ENCODE data around the gene CYP4A22. TPM values are rescaled to one million over a fixed set of nuclear protein-coding genes. Genes with fewer than 3 reads are reported as not detected.
A peak's percentile ranks its signal among the peaks of the same experiment; 100 is the strongest.

CYP4A22 gene
- total and polyA plus RNA-seq, 9 of the 15 experiments (the other 6 are each of a cell fraction or from before 2014, with no cell fraction given), result 0.07 TPM; not detected in 8

- ATAC-seq (peak; percentile 2), FAIRE-seq (no peak), DNase-seq (ENCODE audit: extremely low read depth in 1 of 4, low spot score in 3 of 4) (peak in 2 of 4 experiments; percentile 32 to 72)
- ChIA-PET POLR2A (interaction anchor here (0.5 to 7.1 kb wide), 16 partner anchors 10 to 530 kb away, joined by 3 to 65 read pairs (median 4); partner anchors contain the start of genes CYP4B1 and PDZK1IP1), CTCF (ENCODE audit: low intra/inter-chr PET ratio) (interaction anchor here (0.6 to 3.8 kb wide), 6 partner anchors 82 to 288 kb away, joined by 3 to 28 read pairs (median 4); no protein-coding TSS in a partner anchor)
- no peaks in the 10 kb centered on the region for H3K9me1 ChIP-seq (ENCODE audit: control insufficient read depth, insufficient read depth, low read length)
- H3K4me2 ChIP-seq (ENCODE audit: insufficient read depth, low read length), result peak overlapping the region; percentile 86
- no peaks in the 10 kb centered on the region for H3K36me3 ChIP-seq (ENCODE audit: control insufficient read depth, insufficient read depth, low read length)
- H3K4me1 ChIP-seq (replicated peaks in 1 of 2; ENCODE audit: control insufficient read depth in 2 of 2, insufficient read depth in 2 of 2, low read length in 2 of 2), result peaks cover 46 to 62% of the 10 kb centered on the region in 2 experiments
- H3K27ac ChIP-seq (ENCODE audit: extremely low read depth, low read depth, low read length), result peak overlapping the region; percentile 91
- no peaks in the 10 kb centered on the region for H3K27me3 ChIP-seq (ENCODE audit: control insufficient read depth in 2 of 2, insufficient read depth in 2 of 2, low read length in 2 of 2)
- in situ Hi-C loops (cut with MboI) (loop anchor here (10.0 kb wide), 2 partner anchors 245 to 525 kb away; no protein-coding TSS in a partner anchor), intact Hi-C loops (cut with micrococcal nuclease) (loop anchor here (1.0 to 10.0 kb wide), 11 partner anchors 15 to 532 kb away; partner anchors contain the start of genes CMPK1 and STIL)
- no peaks in the 10 kb centered on the region for H4K20me1 ChIP-seq (replicated peaks; ENCODE audit: control insufficient read depth, insufficient read depth, low read length)
- no TSS peak for BruUV-seq (replicated peaks)
- H2AFZ ChIP-seq (ENCODE audit: low read depth, low read length), result peak overlapping the region; percentile 77
- H3K4me3 ChIP-seq, result peak overlapping the region; percentile 31
- no peaks in the 10 kb centered on the region for H3K9me3 ChIP-seq (replicated peaks; ENCODE audit: control insufficient read depth, insufficient read depth, low read depth, low read length)
- 6% methylated on average over 3 of the region's 3 CpGs for WGBS (ENCODE audit: insufficient coverage, low coverage, missing lambda C conversion rate)
- H3K79me2 ChIP-seq (ENCODE audit: control insufficient read depth, insufficient read depth, low read length), result peaks cover 8% of the 10 kb centered on the region; the same call in 2 of the 3 replicates
- peak overlapping the region; percentile 63 to 80 for H3K9ac ChIP-seq (ENCODE audit: insufficient read depth in 1 of 2, low read depth in 2 of 2, low read length in 2 of 2)
- TF ChIP-seq ZNF668 (CRISPR knock-in tag; IDR thresholded peaks at IDR 0.05) (0 out of 2 replicates have a peak, but pooled peaks have one; percentile 43), PKNOX1 (IDR thresholded peaks at IDR 0.05) (peak; percentile 72), STAT5B (CRISPR knock-in tag; IDR thresholded peaks at IDR 0.05) (no peak), SRF (CRISPR knock-in tag; IDR thresholded peaks at IDR 0.05) (no peak), MTA2 (IDR thresholded peaks at IDR 0.05; ENCODE audit: low read depth) (peak; percentile 10; the same call in 1 of the 2 replicates), KLF13 (tag; IDR thresholded peaks at IDR 0.05; ENCODE audit: borderline replicate concordance, low read depth) (no peak), MAFG (tag; conservative IDR thresholded peaks at IDR 0.05) (0 out of 2 replicates have a peak, but pooled peaks have one; percentile 26), ZKSCAN3 (CRISPR knock-in tag; IDR thresholded peaks at IDR 0.05) (no peak), TAL1 (IDR thresholded peaks at IDR 0.05) (peak; percentile 56; the same call in 1 of the 2 replicates), SMARCC2 (IDR thresholded peaks at IDR 0.05; ENCODE audit: low read depth) (no peak), CBX3 (IDR thresholded peaks at IDR 0.05; ENCODE audit: borderline replicate concordance in 1 of 2, low read length in 2 of 2) (peak in 1 of 2 experiments; percentile 60; a peak in 1 of 3 replicates), ZNF217 (CRISPR knock-in tag; IDR thresholded peaks at IDR 0.05) (no peak), MYC (IDR thresholded peaks at IDR 0.05; ENCODE audit: low read depth, low read length) (peak; percentile 39; the same call in 1 of the 2 replicates), MYC (CRISPR knock-in tag; IDR thresholded peaks at IDR 0.05; ENCODE audit: borderline replicate concordance, low read depth) (no peak), CBX5 (IDR thresholded peaks at IDR 0.05; ENCODE audit: borderline replicate concordance, low read depth) (no peak), MCM7 (IDR thresholded peaks at IDR 0.05) (no peak), STAT5A (IDR thresholded peaks at IDR 0.05; ENCODE audit: borderline replicate concordance, low read length) (peak; percentile 38; the same call in 1 of the 2 replicates), CEBPB (tag; IDR thresholded peaks at IDR 0.05) (no peak), RBM39 (optimal IDR thresholded peaks at IDR 0.05; ENCODE audit: low read depth, low read length) (peak; percentile 21), ZFPM2 (CRISPR knock-in tag; IDR thresholded peaks at IDR 0.05) (no peak), ARID2 (IDR thresholded peaks at IDR 0.05) (no peak), PML (IDR thresholded peaks at IDR 0.05; ENCODE audit: low read length) (peak; percentile 39), MTF1 (CRISPR knock-in tag; IDR thresholded peaks at IDR 0.05; ENCODE audit: borderline replicate concordance) (0 out of 2 replicates have a peak, but pooled peaks have one; percentile 11), POLR2AphosphoS5 (IDR thresholded peaks at IDR 0.05; ENCODE audit: control insufficient read depth, insufficient read depth, low read depth, low read length) (peak; percentile 50; the same call in 1 of the 2 replicates)
These were observed 42.8 kb downstream of the CYP4A22 start for GRCh38 chr1:47179988-47180563.

Measured in K562 (cell line).